Activated CD4-positive, alpha-beta T cell treated with anti-CD3 and anti-CD28 coated beads, Interleukin-2, Interleukin-4, amounts not matched to agents 100 ng/mL and 50 ng/mL, durations not matched to agents 16 hours and 8 hours (primary cell): ENCODE measurements around the gene SPATS2L.
"Not testable (repeated sequence)": the region's sequence is repeated elsewhere in the genome, so short reads cannot be mapped to it uniquely, and the experiment has no call there.

Experiments used
- DNase-seq: peaks from one replicate; pipeline ENCODE4 v3.0.0-alpha.2; 2020; ENCODE audit warnings: low spot score

Gene SPATS2L

GRCh38 chr2:200320991-200321390 lies 14.5 kb downstream of the SPATS2L start:
- no peak for DNase-seq

DNA sequence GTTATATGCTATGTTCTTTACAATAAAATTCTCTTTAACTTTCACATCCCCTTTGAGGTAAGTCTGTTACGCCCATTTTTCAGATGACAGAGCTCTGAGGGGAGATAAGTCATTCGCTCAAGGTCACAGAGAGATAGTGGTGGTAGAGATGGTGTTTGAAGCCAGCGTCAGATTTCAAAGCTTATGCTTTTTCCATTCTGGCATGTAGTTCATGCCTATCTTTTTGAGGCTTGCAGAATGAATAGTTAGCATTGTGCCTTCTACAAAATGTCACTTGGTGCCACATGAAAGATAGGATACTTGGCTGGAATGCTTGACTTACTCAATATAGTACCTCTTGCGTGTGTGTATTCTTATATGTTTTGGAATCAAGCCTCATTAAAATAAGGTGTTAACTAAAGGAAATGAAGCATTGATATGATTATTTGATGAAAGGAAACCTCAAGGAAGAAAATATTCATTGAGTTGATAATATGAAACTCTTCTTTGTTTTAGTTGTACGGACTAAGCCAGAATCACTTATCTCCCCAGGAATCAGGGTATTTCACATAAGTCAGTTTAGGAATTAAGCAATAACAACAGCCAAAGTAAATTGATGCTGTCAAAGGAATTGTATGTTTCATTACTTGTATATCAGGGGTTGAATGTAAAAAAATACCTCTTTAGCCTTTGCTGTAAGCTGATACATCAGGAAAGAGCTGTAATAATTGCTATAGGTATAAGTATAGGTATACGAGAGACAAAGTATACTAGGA lies 15.5 kb downstream of the SPATS2L start:
- no peak for DNase-seq

GRCh38 chr2:200322607-200323006 lies 16.1 kb downstream of the SPATS2L start:
- DNase-seq, result no peak

DNA sequence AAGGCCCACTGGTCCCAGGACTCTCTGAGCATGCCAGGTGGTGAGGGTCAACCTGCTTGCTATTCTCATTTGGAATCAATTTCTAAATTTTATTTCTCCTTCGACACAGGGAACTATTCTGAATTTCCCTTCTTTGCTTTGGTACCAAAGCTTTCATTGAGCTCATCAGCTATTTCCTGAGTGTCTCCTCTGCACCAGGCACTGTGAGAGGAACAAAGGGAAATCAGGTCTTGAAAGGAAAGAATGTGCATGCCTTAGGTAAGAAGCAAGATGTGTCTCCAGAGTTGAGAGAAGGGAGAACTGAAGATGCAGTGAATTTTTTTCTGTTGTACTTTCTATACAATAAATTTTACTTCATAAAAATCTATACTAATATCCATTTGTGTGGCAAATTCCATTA lies 17.9 kb downstream of the SPATS2L start:
- no peak for DNase-seq

DNA sequence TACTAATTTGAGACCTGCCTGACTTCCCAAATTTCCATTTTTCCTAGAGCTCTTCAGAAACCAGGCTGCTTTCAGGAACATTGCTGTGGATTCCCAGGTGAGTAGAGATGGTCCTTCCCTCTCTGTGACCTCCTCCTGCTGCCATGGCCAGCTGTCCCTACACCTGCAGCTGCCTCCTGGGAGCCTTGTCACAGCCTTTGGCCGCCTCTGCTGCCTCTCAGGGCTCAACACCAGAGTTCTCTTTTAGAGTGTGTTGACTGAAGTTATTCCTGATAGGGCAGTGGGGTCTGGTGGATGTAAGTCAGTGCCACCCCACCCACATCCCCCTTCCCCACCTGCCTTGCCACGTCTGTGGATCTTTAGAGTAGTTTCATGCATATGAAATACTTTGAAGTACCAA lies 22.9 kb downstream of the SPATS2L start:
- DNase-seq, result no peak

- DNase-seq, result no peak
Measured at GRCh38 chr2:200329798-200330197, 23.3 kb downstream of the SPATS2L start.

DNA sequence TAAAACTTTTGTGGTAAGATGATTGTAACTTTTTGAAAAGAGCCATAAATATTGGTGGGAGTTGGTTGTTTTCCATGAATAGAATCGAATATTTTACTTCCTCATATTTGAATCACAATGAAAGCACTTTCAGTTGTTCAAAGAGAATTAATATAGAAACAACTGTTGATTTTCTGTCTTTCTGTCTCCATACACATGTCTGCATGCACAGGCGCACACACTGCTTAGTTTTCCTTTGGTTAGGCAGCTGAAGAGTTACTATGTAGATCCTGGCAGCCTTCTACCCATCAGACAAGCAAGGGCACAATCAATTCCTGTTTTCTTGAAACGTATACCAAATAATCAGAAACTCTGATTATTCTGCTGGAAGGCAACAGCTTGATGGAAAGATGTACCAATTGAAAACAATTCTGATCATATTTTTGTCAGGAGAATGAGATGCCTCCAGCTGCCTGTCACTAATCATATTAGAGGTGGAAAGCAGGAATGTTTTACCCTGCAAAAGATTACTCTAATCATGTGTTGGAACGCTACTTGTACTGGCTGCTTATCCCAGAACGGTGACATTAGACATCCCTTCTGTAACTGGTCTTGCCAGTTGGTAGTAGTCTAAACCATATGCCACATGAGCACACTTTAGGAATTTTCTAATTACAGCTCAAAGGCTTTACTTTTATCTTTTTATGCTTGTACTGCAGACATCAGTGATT lies 24.0 kb downstream of the SPATS2L start:
- DNase-seq, result no peak

DNA sequence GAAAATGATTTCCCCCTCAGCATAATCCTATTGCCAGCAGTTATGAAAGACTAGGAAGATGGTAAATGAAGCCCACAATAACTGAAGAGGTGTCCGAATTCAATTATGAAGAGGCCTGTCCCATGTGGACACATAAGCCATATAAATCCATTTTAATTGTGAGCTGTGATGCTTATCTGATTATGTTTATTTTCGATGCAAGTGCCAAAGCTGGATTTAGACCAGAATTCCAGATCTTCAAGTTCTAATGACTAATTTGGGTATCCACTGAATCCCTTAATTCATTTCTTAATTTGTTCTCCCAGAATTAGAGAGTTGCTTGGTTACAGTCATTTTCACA lies 24.5 kb downstream of the SPATS2L start:
- no peak for DNase-seq

DNA sequence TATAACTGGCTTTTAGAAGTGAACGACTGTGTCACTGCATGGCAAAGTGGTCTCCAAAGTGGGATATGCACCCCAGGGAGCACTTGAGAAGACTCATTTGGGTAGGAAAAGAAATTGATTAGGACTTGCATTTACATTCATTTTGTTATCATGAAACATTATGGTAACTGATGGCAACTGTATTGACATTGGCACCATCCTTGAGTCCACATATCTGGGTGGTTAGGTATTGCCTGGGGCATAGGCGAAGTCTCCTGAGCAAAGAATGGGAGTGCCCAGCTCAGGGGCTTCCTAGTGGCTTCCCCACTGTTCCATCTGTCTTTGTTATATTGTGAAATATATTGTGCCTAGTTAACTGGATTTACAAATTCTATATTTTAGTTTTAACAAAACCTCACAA lies 29.2 kb downstream of the SPATS2L start:
- DNase-seq, result no peak

DNA sequence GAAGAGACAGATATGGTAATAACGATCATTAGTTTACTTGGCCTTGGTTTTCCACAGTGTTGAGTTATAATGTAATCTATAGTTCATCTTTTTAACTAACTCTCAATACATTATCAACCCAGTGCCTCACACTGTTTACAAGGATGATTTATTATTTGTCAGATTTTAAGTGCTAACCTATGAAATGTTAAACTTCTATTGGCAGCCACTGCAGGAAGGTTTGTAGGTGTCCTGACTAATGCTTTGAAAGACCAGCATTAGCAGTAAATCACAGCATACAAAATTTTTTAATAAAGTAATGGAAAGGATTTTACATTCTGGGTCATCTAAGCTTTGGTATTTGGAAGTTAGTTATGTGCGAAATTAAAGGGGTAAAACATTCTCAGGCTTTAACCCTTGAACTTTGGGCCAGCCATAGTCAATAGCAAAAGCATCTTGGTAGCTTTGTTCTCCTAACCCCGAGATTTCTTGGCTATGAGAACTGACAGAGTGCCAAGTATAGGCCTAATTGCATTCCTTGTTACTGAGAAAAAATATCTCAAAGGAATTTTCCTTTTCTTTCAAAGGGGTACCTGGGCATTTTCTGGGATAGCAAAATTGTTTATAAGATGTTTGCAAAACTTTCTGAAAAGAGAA lies 30.6 kb downstream of the SPATS2L start:
- no peak for DNase-seq

- DNase-seq, result no peak
Measured at GRCh38 chr2:200337621-200338020, 31.1 kb downstream of the SPATS2L start.

DNA sequence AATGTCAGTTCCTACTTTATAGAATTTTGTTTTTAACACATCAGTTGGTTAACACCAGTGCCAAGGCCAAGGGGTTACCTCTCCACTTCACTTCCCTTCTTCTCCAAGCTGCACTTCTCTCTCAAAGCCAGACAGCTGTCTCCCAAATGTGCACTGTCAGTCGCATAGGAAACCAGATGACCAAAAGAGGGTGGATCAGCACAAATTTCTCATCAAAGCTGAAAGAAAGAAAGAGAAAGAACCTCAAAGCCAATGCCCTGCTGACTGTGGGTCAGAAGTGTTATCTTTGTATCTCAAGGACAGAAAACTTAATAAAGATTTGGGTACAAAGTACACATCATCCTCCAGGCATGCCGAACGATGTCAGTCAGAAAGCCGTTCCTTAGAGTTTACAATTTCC lies 32.2 kb downstream of the SPATS2L start:
- DNase-seq, result no peak

DNA sequence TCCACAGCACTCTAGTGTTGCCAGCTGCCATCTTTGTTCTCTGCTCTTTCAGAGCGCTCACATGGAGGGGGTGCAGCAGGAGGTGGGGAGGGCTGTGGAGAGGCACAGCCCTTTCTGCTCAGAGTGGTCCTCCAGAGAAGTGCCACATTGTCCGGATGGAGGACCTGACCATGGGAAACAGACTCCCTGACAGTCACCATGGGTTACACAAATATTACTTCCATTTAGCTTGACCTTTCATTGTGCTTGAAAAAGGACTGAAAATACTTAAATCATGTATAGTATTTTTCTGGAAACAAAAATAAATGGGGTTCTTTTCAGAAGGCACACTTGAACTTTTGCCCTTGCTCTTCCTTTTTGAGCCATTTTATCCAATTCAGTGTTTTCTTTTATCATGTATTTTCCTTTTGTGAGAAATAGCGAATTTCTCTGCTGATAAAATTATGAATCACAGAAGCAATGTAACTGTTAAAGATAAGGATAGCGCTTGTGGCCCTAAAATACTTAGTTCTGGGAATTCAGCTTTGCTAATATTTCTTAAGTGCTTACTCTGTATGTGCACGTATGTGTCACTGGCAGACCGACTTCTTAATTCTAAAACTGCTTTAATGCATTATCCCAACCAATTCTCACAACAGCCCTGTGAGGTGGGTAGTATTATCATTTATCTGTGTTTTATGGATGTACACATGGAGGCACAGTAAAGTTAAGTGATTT lies 34.2 kb downstream of the SPATS2L start:
- DNase-seq, result no peak

GRCh38 chr2:200341376-200341775 lies 34.9 kb downstream of the SPATS2L start:
- DNase-seq, result peak; percentile 28

GRCh38 chr2:200342235-200342634 lies 35.7 kb downstream of the SPATS2L start:
- DNase-seq, result no peak

GRCh38 chr2:200342654-200343053 lies 36.2 kb downstream of the SPATS2L start:
- no peak for DNase-seq

DNA sequence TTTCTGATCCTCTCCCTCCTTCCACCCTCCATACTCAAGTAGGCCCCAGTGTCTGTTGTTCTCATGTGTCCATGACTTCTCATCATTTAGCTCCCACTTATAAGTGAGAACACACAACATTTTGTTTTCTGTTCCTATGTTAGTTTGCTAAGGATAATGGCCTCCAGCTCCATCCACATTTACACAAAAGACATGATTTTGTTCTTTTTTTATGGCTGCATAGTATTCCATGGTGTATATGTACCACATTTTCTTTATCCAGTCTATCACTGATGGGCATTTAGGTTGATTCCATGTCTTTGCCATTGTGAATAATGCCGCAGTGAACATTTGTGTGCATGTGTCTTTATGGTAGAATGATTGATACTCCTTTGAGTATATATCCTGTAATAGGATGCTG lies 37.7 kb downstream of the SPATS2L start:
- DNase-seq, result not testable (repeated sequence)

- no peak for DNase-seq
Measured at GRCh38 chr2:200345975-200346374, 39.5 kb downstream of the SPATS2L start.

DNA sequence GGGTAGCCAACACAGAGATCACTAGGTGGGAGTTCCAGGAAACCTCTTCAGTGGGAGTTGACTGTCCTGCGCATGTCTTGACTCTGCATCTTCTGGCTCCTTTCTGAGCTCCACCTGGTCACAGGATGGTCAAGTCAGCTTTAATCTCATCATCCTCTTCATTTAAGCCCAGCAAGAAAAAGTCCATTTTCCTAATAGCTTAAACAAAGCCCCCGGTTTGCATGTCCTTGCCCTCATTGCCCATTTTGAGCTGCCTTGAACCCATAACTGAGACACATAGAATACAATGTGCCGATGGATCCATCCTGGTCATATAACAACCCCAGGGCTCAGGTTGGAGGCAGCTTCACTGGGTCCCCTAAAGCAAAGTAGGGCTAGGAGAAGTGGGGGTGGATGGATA lies 40.8 kb downstream of the SPATS2L start:
- DNase-seq, result no peak

GRCh38 chr2:200348897-200349563 lies 42.5 kb downstream of the SPATS2L start:
- DNase-seq, result no peak

DNA sequence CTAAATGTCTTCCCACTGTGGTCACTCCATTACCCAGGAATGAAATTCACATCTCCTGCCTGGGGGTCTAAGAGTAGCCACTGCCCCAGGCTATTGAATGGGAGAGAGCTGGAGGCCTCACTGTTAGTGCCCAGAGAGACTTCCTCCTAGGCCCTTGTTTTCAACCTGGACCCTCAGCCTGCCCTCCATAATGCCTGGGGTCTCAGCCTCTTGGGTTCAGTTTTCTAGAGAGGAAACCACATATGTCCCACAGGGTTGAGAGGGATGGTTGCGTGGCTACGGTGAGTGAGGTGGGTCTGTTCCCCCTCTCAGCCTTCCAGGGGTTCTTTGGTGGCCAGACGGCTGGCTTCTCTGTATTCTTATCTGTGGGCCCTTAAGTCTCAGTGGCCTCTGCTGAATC lies 43.4 kb downstream of the SPATS2L start:
- no peak for DNase-seq

DNA sequence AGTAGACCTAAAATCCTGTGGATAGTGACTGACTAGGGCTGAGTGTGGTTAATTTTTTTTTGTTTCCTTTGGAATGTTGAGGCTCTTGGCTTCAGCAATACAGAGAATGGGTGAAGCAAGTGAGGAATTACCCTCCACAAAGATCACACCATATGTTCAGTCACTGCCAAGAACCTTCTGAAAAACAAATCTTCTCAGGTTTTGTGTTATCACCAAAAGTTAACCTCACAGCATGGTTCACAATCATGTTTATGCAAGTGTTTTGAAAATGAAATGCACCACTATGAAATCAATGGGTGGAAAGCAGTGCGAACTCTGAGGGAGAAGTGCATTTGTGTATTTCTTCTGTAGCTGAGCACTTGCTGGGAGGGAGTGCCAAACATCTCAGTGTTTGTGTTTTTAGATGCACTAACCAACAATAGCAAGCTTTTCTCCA lies 44.4 kb downstream of the SPATS2L start:
- DNase-seq, result no peak
